HG03520 (cell line): ENCODE data around the gene MOAP1.
"Not testable (repeated sequence)": the region's sequence is repeated elsewhere in the genome, so short reads cannot be mapped to it uniquely, and the experiment has no call there.

ENCODE experiments used
- ATAC-seq: cut with Tn5 transposase; IDR thresholded peaks from one replicate; pipeline ENCODE4 v1.9.1; 2021; ENCODE audit warnings: mild to moderate bottlenecking, moderate library complexity; ENCODE audit not compliant: unreplicated experiment

The MOAP1 gene

DNA sequence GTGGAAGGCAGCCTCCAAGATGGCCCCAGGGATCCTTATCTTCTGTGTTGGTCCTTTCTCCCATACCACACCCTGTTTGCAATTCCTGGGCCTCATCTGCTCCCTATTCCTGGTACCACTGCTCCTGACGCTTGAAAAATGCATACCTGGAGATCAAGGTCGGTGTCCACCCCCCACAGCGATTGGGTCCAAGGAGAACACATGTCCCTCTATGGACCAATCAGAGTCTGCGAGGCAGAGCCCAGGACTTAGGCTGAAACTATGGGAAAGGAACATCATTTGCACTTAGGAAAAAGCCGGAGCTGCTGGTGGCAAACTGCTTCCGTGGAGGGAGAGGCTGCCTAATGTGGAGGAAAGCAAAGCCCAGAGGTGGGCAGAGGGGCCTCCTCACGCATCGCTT is 35.7 kb downstream of the MOAP1 start:
- ATAC-seq: no peak

DNA sequence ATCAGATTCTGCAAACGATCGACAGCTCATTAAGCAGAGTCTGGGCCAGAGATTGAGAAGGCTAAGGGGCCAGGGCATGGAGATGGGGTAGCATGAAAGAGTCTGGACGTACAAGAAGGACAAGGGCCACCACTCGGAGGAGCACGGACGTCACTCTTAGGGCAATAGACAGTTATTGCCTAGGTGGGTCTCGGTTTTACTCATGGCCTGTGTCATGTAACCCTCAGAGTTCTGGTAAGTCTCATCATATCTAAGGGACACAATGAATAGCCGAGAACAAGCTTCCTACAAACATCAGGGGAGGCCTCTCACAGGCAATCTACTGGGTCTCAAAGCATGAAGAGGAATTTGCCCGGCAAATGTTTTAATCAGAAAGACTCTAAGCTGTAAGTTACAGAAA is 38.6 kb downstream of the MOAP1 start:
- peak; percentile 53 for ATAC-seq

DNA sequence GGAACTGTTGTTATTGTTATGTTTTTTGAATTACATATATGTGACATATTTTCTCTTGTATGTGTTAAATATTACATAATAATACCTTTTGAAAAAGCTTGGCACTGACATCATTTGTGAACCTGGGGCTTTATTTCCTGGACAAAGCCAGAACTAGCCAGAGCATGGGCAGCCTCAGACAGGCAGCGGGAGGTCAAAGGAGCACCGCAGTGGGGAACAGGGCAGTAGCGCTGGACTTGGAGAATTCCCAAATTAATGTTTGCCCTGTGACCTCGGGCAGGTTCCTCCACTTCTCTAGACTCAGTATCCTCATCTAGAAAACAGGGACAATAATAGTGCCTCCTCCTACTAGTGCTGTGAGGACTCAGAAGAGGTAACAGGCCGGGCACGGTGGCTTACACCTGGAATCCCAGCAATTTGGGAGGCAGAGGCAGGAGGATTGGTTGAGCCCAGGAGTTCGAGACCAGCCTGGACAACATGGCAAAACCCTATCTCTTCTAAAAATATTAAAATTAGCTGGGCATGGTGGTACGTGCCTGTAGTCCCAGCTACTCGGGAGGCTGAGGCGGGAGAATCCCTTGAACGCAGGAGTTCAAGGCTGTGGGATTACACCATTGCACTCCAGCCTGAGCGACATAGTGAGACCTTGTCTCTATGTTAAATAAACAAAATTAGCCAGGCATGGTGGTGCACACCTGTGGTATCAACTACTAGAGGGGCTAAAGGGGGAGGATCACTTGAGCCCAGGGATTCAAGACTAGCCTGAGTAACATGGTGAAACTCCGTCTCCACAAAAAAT is 41.6 kb downstream of the MOAP1 start:
- no peak for ATAC-seq

DNA sequence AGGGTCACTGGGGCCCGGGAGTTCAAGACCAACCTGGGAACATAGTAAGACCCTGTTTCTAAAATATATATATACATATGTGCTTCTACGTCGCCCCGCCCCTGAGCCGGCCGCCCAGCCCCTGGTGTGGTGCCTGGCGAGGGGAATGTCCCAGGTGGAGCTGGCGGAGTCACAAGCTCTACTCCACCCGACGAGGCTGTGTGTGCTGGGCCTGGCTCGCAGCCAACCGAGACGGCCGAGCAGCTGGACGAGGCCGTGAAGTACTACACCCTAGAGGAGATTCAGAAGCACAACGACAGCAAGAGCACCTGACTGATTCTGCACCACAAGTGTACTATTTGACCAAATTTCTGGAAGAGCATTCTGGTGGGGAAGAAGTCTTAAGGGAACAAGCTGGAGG is 46.8 kb downstream of the MOAP1 start:
- ATAC-seq: no peak

DNA sequence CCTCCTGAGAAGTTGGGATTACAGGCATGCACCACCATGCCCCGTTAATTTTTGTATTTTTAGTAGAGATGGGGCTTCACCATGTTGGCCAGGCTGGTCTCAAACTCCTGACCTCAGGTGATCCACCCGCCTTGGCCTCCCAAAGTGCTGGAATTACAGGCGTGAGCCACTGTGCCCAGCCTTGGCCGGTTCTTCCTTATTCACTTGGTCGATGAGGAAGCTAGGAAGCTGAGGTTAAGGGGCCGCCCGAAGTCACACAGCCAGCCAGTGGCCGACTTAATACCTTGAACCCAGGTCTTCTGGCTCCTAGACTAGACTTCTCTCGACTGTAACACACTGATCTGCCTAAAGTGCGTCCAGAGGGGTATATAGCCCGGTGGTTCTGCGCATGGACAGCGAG is 48.2 kb downstream of the MOAP1 start:
- not testable (repeated sequence) for ATAC-seq

DNA sequence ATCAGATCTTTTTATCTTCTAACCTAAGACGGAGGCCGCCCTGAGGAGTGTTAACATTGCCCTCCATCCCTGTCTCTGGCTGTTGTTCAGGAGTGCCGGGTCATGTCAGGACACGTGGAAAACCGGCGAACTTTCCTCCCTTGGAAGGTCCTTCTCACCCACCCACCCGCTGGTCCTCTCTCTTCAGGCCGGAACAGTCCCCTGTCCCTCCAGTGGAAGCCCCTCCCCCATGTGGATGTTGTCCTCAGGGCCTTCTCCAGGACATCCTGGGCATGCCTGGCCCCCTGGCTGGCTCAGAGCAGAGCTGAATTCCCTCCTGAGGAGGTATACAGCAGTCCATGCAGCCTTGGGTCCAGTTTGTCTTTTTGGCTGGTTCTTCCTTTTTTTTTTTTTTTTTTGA is 48.7 kb downstream of the MOAP1 start:
- ATAC-seq: no peak

DNA sequence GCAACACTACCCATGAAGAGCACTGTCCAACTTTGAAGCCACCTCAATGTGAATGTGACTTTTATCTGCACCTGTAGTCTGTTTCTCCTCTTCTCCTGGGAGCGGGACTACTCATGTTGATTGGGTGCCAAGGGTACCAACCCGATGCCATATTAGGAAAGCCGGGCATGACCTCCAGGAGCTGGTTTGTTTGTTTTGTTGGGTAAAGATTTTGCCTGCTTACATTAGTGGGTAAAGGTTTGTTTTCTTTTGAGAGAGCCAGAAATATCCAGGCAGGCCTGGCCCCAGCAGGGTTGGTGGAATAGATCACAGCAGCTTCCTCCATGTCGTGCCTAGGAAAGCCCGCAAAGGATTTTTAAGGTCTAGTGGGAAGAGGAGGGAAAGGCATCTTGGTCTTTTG is 49.3 kb downstream of the MOAP1 start:
- no peak for ATAC-seq

DNA sequence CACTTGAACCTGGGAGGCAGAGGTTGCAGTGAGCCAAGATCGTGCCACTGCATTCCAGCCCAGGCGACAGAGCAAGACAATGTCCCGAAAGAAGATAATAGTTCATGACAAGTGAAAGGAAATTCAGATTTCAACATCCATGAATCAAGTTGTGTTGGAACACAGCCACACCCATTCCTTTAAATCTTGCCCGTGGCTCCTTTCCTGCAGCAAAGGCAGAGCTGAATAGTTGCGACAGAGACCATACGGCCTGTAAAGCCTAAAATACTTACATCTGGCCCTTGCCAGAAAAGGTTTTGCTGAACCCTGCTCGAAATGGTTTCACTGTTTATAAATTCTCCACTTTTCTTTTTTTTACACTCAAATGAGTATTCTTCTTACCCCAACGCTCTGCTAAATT is 51.2 kb downstream of the MOAP1 start:
- no peak for ATAC-seq

DNA sequence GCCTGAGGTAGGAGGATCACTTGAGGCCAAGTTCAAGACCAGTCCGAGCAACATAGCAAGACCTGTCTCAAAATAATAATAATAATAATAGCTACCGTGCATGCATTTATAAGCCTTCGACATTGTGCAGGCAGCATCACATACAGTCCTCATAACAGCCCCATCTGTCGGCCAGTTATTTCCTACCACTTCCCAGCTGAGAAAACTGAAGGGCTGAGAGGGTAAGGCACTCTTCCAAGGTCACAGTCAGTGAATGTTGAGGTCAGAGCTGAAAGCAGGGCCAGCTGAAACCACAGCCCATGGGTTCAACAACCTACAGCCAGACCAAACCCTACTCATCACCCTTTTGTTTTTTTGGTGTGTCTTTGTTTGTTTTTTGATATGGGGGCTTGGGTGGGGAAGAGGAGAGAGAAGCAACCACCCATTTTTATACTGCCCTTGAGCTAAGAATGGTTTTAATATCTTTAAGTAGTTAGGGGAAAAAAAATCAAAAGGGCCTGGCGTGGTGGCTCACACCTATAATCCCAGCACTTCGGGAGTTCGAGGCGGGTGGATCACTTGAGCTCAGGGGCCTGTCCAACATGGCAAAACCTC is 52.1 kb downstream of the MOAP1 start:
- no peak for ATAC-seq
